HepG2 (cell line): ENCODE measurements around the gene METAP2. TPM values are rescaled to one million over a fixed set of nuclear protein-coding genes. Genes with fewer than 3 reads are reported as not detected.

Source experiments
- AFF4 ChIP-seq: sonication (generic); formaldehyde crosslinking; IDR thresholded peaks from 2 replicates; pipeline ENCODE4 v1.4.0; 2020; ENCODE audit warnings: missing genetic modification reagents
- CSRNP2 ChIP-seq: sonication (generic); formaldehyde crosslinking; conservative IDR thresholded peaks from 2 replicates; pipeline ENCODE4 v1.8.0; 2022; ENCODE audit warnings: low read depth, missing genetic modification reagents
- JUND ChIP-seq: sonication (generic); formaldehyde crosslinking; IDR thresholded peaks from 2 replicates; pipeline ENCODE4 v1.8.0; 2022; ENCODE audit warnings: mild to moderate bottlenecking, missing genetic modification reagents
- KDM3A ChIP-seq: IDR thresholded peaks from 2 replicates; pipeline ENCODE4 v1.6.1; 2018; ENCODE audit warnings: low read depth, missing compliant biosample characterization
- MBNL3 ChIP-seq: fragments of 250-450 bp; sonication (Bioruptor Pico); conservative IDR thresholded peaks from 2 replicates; pipeline ENCODE4 v1.8.0; 2022; ENCODE audit warnings: mild to moderate bottlenecking, inconsistent platforms
- MEIS1 ChIP-seq: sonication (generic); formaldehyde crosslinking; IDR thresholded peaks from 2 replicates; pipeline ENCODE4 v1.9.0; 2021; ENCODE audit warnings: mild to moderate bottlenecking, missing genetic modification reagents, moderate library complexity, borderline replicate concordance
- MNT ChIP-seq: fragments of 450-650 bp; IDR thresholded peaks from 2 replicates; pipeline ENCODE4 v1.6.1; 2016
- NFATC3 ChIP-seq: sonication (generic); formaldehyde crosslinking; IDR thresholded peaks from 2 replicates; pipeline ENCODE4 v1.5.1; 2020; ENCODE audit warnings: mild to moderate bottlenecking, missing genetic modification reagents
- NKX3-1 ChIP-seq: sonication (generic); formaldehyde crosslinking; IDR thresholded peaks from 2 replicates; pipeline ENCODE4 v1.5.0; 2020; ENCODE audit warnings: missing genetic modification reagents
- polyA plus RNA-seq, 8 experiments: library from polyadenylated mRNA; depleted of rRNA in 3 of 8; stranded (reverse) in 7 of 8; unstranded in 1 of 8; fragments of >200 nt; fragmentation: Illumina TruSeq in 4 of 8; extraction: Trizol in 4 of 8; gene quantifications; 2 replicates each; pipeline versions ENCODE4 v1.2.1 to v1.2.3, GENCODE V29; 2011 to 2016; ENCODE audit warnings: low read depth in 4 of 8, missing spikeins in 1 of 8, mixed read lengths in 1 of 8; ENCODE audit not compliant: insufficient read depth in 1 of 8
- total RNA-seq, 5 experiments: library from RNA; depleted of rRNA; stranded (reverse); fragments of >200 nt; fragmentation: Illumina TruSeq; extraction: Trizol; gene quantifications; 2 replicates each; pipeline ENCODE4 v1.2.3, GENCODE V29; 2016; ENCODE audit warnings: low read depth in 1 of 5

The METAP2 gene
- total and polyA plus RNA-seq, 2 of the 13 experiments (the other 11 are each of a cell fraction or from before 2014, with no cell fraction given): 67.8 to 131 TPM

GRCh38 chr12:95429172-95429510 lies 44.8 kb upstream of the METAP2 start (continued):
- no peak for TF ChIP-seq AFF4 (CRISPR knock-in tag)
- TF ChIP-seq MNT: no peak
- no peak for TF ChIP-seq MEIS1
- no peak for TF ChIP-seq CSRNP2 (CRISPR knock-in tag)
- no peak for TF ChIP-seq MBNL3
- TF ChIP-seq JUND (CRISPR knock-in tag): no peak
- no peak for TF ChIP-seq KDM3A
- no peak for TF ChIP-seq NKX3-1 (CRISPR knock-in tag)
- TF ChIP-seq NFATC3 (CRISPR knock-in tag): no peak
